ENCODE measurements around the gene STXBP3. TPM values are rescaled to one million over a fixed set of nuclear protein-coding genes. Genes with fewer than 3 reads are reported as not detected.

The STXBP3 gene
- total RNA-seq, 4 donors from 2014 or later, result 55.8 to 154 (median 79.9) TPM

DNA sequence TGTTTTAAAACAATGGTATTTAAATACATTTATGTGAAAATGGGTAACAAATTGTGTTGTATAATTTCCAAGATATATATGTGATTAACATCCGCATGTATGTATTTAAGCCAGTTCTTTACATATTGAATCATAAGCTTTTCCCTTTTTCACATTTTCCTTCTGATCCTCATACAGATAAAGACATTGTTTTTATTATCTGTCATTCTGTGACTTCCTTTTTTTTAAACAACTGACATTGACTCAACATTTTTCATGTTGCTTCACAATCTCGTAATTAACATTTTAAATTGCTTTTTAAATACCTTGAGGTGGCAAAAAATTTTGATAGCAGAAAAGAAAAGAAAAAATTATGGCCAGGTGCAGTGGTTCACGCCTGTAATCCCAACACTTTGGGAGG, 1.4 kb downstream of the STXBP3 start:
- Histone ChIP-seq H3K4me1 (peaks cover 0 to 54% (median 10%) of the 10 kb centered on the region in 3 donors), H3K27ac (peak overlapping the region; percentile 86 to 99 (median 96)), H3K36me3 (no peaks in the 10 kb centered on the region), H3K4me3 (peak overlapping the region; percentile 62 to 94), H3K27me3 (no peaks in the 10 kb centered on the region), H3K9me3 (no peaks in the 10 kb centered on the region)
- WGBS, 2 donors (ENCODE audit: low coverage in 1 of 2), result 67 to 73% methylated on average over 2 to 3 of the region's 3 CpGs
- TF ChIP-seq POLR2AphosphoS5 (IDR thresholded peaks at IDR 0.05), result no peak
- TF ChIP-seq EP300 (IDR thresholded peaks at IDR 0.05), result no peak
- TF ChIP-seq, protein P1, sequence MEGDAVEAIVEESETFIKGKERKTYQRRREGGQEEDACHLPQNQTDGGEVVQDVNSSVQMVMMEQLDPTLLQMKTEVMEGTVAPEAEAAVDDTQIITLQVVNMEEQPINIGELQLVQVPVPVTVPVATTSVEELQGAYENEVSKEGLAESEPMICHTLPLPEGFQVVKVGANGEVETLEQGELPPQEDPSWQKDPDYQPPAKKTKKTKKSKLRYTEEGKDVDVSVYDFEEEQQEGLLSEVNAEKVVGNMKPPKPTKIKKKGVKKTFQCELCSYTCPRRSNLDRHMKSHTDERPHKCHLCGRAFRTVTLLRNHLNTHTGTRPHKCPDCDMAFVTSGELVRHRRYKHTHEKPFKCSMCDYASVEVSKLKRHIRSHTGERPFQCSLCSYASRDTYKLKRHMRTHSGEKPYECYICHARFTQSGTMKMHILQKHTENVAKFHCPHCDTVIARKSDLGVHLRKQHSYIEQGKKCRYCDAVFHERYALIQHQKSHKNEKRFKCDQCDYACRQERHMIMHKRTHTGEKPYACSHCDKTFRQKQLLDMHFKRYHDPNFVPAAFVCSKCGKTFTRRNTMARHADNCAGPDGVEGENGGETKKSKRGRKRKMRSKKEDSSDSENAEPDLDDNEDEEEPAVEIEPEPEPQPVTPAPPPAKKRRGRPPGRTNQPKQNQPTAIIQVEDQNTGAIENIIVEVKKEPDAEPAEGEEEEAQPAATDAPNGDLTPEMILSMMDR (IDR thresholded peaks at IDR 0.05), result no peak
- no peak for TF ChIP-seq POLR2A (IDR thresholded peaks at IDR 0.05)
- no peak for ATAC-seq

DNA sequence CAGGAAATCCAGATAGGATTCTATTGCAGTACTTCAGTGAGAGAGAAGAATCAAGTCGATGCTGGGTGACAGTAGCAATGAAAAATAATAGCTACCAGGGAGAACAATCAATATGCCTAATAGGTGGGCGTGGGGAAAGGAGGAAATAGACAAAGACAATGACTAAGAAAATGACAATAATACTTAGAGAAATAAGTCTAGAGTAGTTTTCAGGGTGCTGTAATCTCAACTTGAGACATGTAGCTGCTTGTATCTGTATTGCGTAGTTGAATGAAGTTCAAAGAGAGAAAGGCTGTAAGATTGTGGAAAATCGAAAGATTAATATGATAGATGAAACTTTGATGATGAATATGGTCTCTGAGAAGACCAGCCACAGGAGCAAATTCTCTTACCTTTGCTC, 2.6 kb downstream of the STXBP3 start:
- 81 to 82% methylated on average over 4 of the region's 4 CpGs for WGBS, 2 donors (ENCODE audit: low coverage in 1 of 2)
- no peaks in the 10 kb centered on the region for H3K9me3 ChIP-seq
- no peak for ATAC-seq
- no peak overlapping the region for H3K27ac ChIP-seq
- no peaks in the 10 kb centered on the region for H3K27me3 ChIP-seq
- TF ChIP-seq EP300 (IDR thresholded peaks at IDR 0.05) (no peak), POLR2A (IDR thresholded peaks at IDR 0.05) (no peak), POLR2AphosphoS5 (IDR thresholded peaks at IDR 0.05) (no peak)
- TF ChIP-seq, protein P1 (IDR thresholded peaks at IDR 0.05), result no peak
- H3K4me1 ChIP-seq, result peaks cover 0 to 56% (median 10%) of the 10 kb centered on the region in 3 donors
- peaks cover 0 to 7% of the 10 kb centered on the region in 2 donors for H3K36me3 ChIP-seq
- no peak overlapping the region for H3K4me3 ChIP-seq

DNA sequence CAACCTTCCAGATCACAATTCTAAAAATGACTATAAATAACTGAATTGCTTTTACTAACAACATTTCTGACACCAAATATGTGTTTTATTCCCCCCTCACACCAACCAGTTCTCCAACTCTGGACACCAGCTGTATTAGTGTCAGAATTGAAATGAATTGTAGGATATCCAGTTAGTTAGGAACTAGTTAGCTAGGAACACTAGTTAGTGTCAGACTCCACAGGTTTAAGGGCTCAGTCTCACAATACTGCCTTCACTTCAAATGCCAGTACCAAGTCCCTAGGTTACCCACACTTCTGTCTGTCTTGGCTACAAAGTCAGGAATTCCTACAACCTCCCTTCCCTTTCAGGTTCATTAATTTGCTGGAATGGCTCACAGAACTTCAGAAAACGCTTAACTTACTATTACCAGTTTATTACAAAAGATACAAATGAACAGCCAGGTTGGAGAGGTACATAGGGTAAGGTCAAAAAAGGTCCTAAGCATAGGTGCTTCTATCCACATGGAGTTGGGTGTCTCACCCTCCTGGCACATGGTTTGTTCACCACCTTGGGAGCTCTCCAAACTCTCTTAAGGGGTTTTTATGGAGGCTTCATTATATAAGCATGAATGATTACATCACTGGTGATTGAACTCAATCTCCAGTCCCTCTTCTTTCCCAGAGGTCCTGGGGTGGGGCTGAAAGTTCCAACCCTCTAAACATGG, 4.2 kb downstream of the STXBP3 start:
- Histone ChIP-seq H3K27ac (no peak overlapping the region), H3K4me1 (peaks cover 0 to 56% (median 10%) of the 10 kb centered on the region in 3 donors), H3K4me3 (no peak overlapping the region), H3K36me3 (peaks cover 6 to 19% of the 10 kb centered on the region in 2 donors), H3K9me3 (no peaks in the 10 kb centered on the region), H3K27me3 (no peaks in the 10 kb centered on the region)
- WGBS, 2 donors (ENCODE audit: low coverage in 1 of 2), result 75 to 100% methylated on average over 1 of the region's 1 CpG
- TF ChIP-seq EP300 (IDR thresholded peaks at IDR 0.05), result no peak
- no peak for TF ChIP-seq POLR2A (IDR thresholded peaks at IDR 0.05)
- TF ChIP-seq, protein P1 (IDR thresholded peaks at IDR 0.05), result no peak
- no peak for TF ChIP-seq POLR2AphosphoS5 (IDR thresholded peaks at IDR 0.05)
- ATAC-seq, result no peak

DNA sequence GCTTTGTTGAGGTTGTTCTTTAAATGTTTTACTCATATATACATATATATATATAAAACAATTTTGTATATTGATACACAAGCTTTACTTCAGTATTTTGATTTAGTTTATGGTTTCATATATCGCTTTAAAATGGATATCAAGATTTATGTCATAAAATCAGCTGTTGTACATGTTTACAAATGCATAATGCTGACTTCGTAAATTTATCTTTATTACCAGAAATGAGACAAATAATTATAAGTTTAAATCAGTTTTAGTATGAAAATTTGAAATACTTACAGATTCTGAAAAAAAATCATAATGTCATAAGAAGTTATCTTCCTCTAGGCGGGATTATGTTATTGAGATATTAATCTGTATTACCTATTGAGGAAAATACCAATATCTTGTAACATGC, 6.9 kb downstream of the STXBP3 start:
- Histone ChIP-seq H3K27ac (no peak overlapping the region), H3K36me3 (peaks cover 6 to 35% of the 10 kb centered on the region in 2 donors), H3K4me1 (peaks cover 0 to 44% (median 6%) of the 10 kb centered on the region in 3 donors), H3K4me3 (no peak overlapping the region), H3K9me3 (no peaks in the 10 kb centered on the region), H3K27me3 (no peaks in the 10 kb centered on the region)
- WGBS, 2 donors (ENCODE audit: low coverage in 1 of 2), result 59 to 69% methylated on average over 3 of the region's 3 CpGs
- ATAC-seq, result no peak
- TF ChIP-seq, protein P1 (IDR thresholded peaks at IDR 0.05), result no peak
- no peak for TF ChIP-seq POLR2AphosphoS5 (IDR thresholded peaks at IDR 0.05)
- TF ChIP-seq EP300 (IDR thresholded peaks at IDR 0.05), result no peak
- TF ChIP-seq POLR2A (IDR thresholded peaks at IDR 0.05), result no peak

DNA sequence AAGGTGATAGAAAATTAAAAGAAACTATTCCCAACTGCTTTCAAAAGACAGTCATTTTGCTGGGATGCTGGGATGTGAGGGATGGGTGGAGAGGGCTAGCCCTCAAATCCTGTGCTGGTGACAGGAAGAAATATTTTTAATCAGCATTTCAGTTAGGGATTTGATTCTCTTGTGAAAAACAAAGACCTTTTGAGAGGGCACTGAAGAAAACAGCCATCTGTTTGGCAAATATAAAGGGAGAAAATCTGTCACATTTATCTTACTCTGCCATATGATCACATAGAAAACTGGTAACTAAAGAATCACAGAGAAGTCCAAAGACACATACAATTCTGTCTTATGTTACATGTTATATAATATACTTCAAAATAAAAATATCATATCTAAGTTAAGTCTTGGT, 12.3 kb downstream of the STXBP3 start:
- no peaks in the 10 kb centered on the region for H3K27me3 ChIP-seq
- no peaks in the 10 kb centered on the region for H3K9me3 ChIP-seq
- no peak overlapping the region for H3K4me3 ChIP-seq
- no peak overlapping the region for H3K27ac ChIP-seq
- TF ChIP-seq POLR2AphosphoS5 (IDR thresholded peaks at IDR 0.05), result no peak
- no peak for TF ChIP-seq POLR2A (IDR thresholded peaks at IDR 0.05)
- TF ChIP-seq, protein P1 (IDR thresholded peaks at IDR 0.05), result no peak
- no peak for TF ChIP-seq EP300 (IDR thresholded peaks at IDR 0.05)
- ATAC-seq, result no peak
- H3K36me3 ChIP-seq, result peaks cover 6 to 81% of the 10 kb centered on the region in 2 donors
- no peaks in the 10 kb centered on the region for H3K4me1 ChIP-seq

All from gastroesophageal sphincter (tissue), 4 donors.